Adrenal gland (tissue), 5 donors: ENCODE measurements around the gene UBE2D1.

Experiments
- POLR2A ChIP-seq, 2 donors: fragments of 450-650 bp; IDR thresholded peaks; one replicate each; pipeline ENCODE4 v1.6.1; 2017; ENCODE audit warnings: antibody characterized with exemption in 2 of 2, mild to moderate bottlenecking in 2 of 2, moderate library complexity in 1 of 2
- TF ChIP-seq, protein P1 (sequence below), 6 experiments: fragments of 450-650 bp in 4 of 6; fragments of 200-600 bp in 2 of 6; sonication (generic) in 1 of 6; IDR thresholded peaks; 1 replicate in 5 of 6; 2 replicates in 1 of 6; pipeline versions ENCODE4 v1.5.1 to v1.8.0; 2016 to 2021; ENCODE audit warnings: antibody characterized with exemption in 6 of 6, mild to moderate bottlenecking in 2 of 6, moderate library complexity in 1 of 6
- donor health status: DM: no; HTN: no; CAD: no.

DNA sequence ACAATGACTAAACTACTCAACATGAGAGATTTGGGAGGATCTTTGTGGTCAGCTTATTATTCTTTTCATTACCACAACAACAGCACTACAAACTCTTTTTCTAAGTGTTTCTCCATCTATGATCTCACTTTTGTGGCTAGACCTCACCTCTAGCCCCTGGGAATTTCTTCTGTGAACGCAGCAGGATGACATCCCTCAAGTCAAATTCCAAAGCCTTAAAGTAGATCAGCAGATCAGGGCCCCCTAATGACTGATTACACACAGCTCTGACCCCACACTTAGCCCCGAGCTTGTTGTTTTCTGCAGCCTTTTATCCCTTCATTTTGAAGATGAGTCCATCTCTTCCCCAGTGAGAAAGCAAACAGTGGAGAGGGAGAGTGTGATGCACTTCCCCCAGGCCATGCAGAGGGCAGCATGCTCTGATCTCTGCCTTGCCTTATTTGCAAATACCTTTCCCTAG, 77.7 kb downstream of the UBE2D1 start:
- TF ChIP-seq, protein P1, sequence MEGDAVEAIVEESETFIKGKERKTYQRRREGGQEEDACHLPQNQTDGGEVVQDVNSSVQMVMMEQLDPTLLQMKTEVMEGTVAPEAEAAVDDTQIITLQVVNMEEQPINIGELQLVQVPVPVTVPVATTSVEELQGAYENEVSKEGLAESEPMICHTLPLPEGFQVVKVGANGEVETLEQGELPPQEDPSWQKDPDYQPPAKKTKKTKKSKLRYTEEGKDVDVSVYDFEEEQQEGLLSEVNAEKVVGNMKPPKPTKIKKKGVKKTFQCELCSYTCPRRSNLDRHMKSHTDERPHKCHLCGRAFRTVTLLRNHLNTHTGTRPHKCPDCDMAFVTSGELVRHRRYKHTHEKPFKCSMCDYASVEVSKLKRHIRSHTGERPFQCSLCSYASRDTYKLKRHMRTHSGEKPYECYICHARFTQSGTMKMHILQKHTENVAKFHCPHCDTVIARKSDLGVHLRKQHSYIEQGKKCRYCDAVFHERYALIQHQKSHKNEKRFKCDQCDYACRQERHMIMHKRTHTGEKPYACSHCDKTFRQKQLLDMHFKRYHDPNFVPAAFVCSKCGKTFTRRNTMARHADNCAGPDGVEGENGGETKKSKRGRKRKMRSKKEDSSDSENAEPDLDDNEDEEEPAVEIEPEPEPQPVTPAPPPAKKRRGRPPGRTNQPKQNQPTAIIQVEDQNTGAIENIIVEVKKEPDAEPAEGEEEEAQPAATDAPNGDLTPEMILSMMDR (IDR thresholded peaks at IDR 0.05): no peak
- TF ChIP-seq POLR2A (IDR thresholded peaks at IDR 0.05): no peak
